ENCODE results near the gene CARHSP1. TPM values are rescaled to one million over a fixed set of nuclear protein-coding genes. Genes with fewer than 3 reads are reported as not detected.
A peak's percentile ranks its signal among the peaks of the same experiment; 100 is the strongest.
"Not testable (repeated sequence)": the region's sequence is repeated elsewhere in the genome, so short reads cannot be mapped to it uniquely, and the experiment has no call there.

The CARHSP1 gene
- total RNA-seq, 2 donors from 2014 or later: 51.0 to 146 TPM

GRCh38 chr16:8878523-8878911 is 9.7 kb upstream of the CARHSP1 start:
- DNase-seq (ENCODE audit: low spot score): no peak
- intact Hi-C loops (cut with DNase I): no loop called here
- Histone ChIP-seq H3K36me3 (no peaks in the 10 kb centered on the region), H3K27me3 (replicated peaks; ENCODE audit: insufficient read depth) (no peaks in the 10 kb centered on the region), H3K4me3 (no peak overlapping the region), H3K4me1 (replicated peaks) (no peaks in the 10 kb centered on the region), H3K9me3 (no peaks in the 10 kb centered on the region), H3K27ac (no peak overlapping the region)
- WGBS: 53% methylated on average over 6 of the region's 6 CpGs
- TF ChIP-seq CTCF (IDR thresholded peaks at IDR 0.05) (no peak), POLR2AphosphoS5 (IDR thresholded peaks at IDR 0.05) (peak; percentile 21), POLR2A (IDR thresholded peaks at IDR 0.05) (no peak)

GRCh38 chr16:8877894-8878522 is 9.2 kb upstream of the CARHSP1 start:
- intact Hi-C loops (cut with DNase I): no loop called here
- no peak for DNase-seq (ENCODE audit: low spot score)
- no peaks in the 10 kb centered on the region for H3K27me3 ChIP-seq (replicated peaks; ENCODE audit: insufficient read depth)
- no peaks in the 10 kb centered on the region for H3K36me3 ChIP-seq
- H3K4me3 ChIP-seq: no peak overlapping the region
- H3K9me3 ChIP-seq: no peaks in the 10 kb centered on the region
- no peak for TF ChIP-seq POLR2AphosphoS5 (IDR thresholded peaks at IDR 0.05)
- no peak for TF ChIP-seq CTCF (IDR thresholded peaks at IDR 0.05)
- TF ChIP-seq POLR2A (IDR thresholded peaks at IDR 0.05): no peak
- H3K27ac ChIP-seq: no peak overlapping the region
- no peaks in the 10 kb centered on the region for H3K4me1 ChIP-seq (replicated peaks)
- 57% methylated on average over 8 of the region's 8 CpGs for WGBS

GRCh38 chr16:8875317-8875716 is 6.5 kb upstream of the CARHSP1 start:
- H3K27me3 ChIP-seq (replicated peaks; ENCODE audit: insufficient read depth); DNase-seq (ENCODE audit: low spot score); H3K27ac ChIP-seq; H3K36me3 ChIP-seq; H3K4me1 ChIP-seq (replicated peaks); H3K4me3 ChIP-seq; H3K9me3 ChIP-seq; intact Hi-C loops (cut with DNase I): not testable (repeated sequence)
- 71% methylated on average over 7 of the region's 7 CpGs for WGBS

GRCh38 chr16:8874388-8874787 is 5.6 kb upstream of the CARHSP1 start:
- Histone ChIP-seq H3K36me3 (no peaks in the 10 kb centered on the region), H3K4me1 (replicated peaks) (no peaks in the 10 kb centered on the region), H3K27me3 (replicated peaks; ENCODE audit: insufficient read depth) (no peaks in the 10 kb centered on the region), H3K27ac (no peak overlapping the region), H3K4me3 (no peak overlapping the region), H3K9me3 (no peaks in the 10 kb centered on the region)
- DNase-seq (ENCODE audit: low spot score): no peak
- intact Hi-C loops (cut with DNase I): no loop called here
- TF ChIP-seq CTCF (IDR thresholded peaks at IDR 0.05) (no peak), POLR2AphosphoS5 (IDR thresholded peaks at IDR 0.05) (no peak), POLR2A (IDR thresholded peaks at IDR 0.05) (no peak)
- 37% methylated on average over 6 of the region's 6 CpGs for WGBS

- H3K27me3 ChIP-seq (replicated peaks; ENCODE audit: insufficient read depth); H3K4me1 ChIP-seq (replicated peaks); DNase-seq (ENCODE audit: low spot score); intact Hi-C loops (cut with DNase I); H3K27ac ChIP-seq; H3K36me3 ChIP-seq; H3K4me3 ChIP-seq; H3K9me3 ChIP-seq: not testable (repeated sequence)
- WGBS: 93% methylated on average over 7 of the region's 7 CpGs
Observed at GRCh38 chr16:8873866-8874195, 5.0 kb upstream of the CARHSP1 start.

GRCh38 chr16:8872967-8873865 is 4.4 kb upstream of the CARHSP1 start:
- no peaks in the 10 kb centered on the region for H3K27me3 ChIP-seq (replicated peaks; ENCODE audit: insufficient read depth)
- WGBS: 86% methylated on average over 22 of the region's 22 CpGs
- intact Hi-C loops (cut with DNase I): no loop called here
- no peak overlapping the region for H3K4me3 ChIP-seq
- no peak overlapping the region for H3K27ac ChIP-seq
- DNase-seq (ENCODE audit: low spot score): no peak
- H3K9me3 ChIP-seq: no peaks in the 10 kb centered on the region
- H3K36me3 ChIP-seq: no peaks in the 10 kb centered on the region
- TF ChIP-seq POLR2A (IDR thresholded peaks at IDR 0.05) (no peak), CTCF (IDR thresholded peaks at IDR 0.05) (no peak), POLR2AphosphoS5 (IDR thresholded peaks at IDR 0.05) (no peak)
- H3K4me1 ChIP-seq (replicated peaks): no peaks in the 10 kb centered on the region

All from prostate gland (tissue), 2 donors.